ENCODE data around the gene GABRB1.

- TF ChIP-seq POLR2AphosphoS5 (IDR thresholded peaks at IDR 0.05), result no peak
- no peak for TF ChIP-seq CTCF (IDR thresholded peaks at IDR 0.05)
Observed at GRCh38 chr4:47084795-47085194, 53.4 kb downstream of the GABRB1 start.
